ENCODE results near the gene PRICKLE2.

- TF ChIP-seq CTCF (IDR thresholded peaks at IDR 0.05; ENCODE audit: extremely low read depth in 1 of 2, insufficient read depth in 1 of 2, low read depth in 1 of 2, low read length in 2 of 2) (no peak), POLR2A (IDR thresholded peaks at IDR 0.05; ENCODE audit: low read depth, low read length) (no peak), MYC (IDR thresholded peaks at IDR 0.05; ENCODE audit: low read depth, low read length) (no peak), EZH2 (IDR thresholded peaks at IDR 0.05; ENCODE audit: borderline replicate concordance, low read depth, low read length, severe bottlenecking) (no peak), MAX (IDR thresholded peaks at IDR 0.05; ENCODE audit: insufficient read depth, insufficient read length) (no peak)
Measured at GRCh38 chr3:64049832-64050231, 175.4 kb downstream of the PRICKLE2 start.
